Liver (tissue), 3 donors: ENCODE measurements around the gene ASIC2.

Experiments
- ATF3 ChIP-seq: IDR thresholded peaks from 2 replicates; pipeline ENCODE4 v1.6.1; 2016; ENCODE audit warnings: antibody characterized with exemption
- CTCF ChIP-seq: fragments of 150-350 bp; IDR thresholded peaks from 2 replicates; pipeline ENCODE4 v1.5.1; 2017; ENCODE audit warnings: improper control_type of control experiment, low read depth, low read length; ENCODE audit not compliant: missing input control
- FOXA1 ChIP-seq: IDR thresholded peaks from 2 replicates; pipeline ENCODE4 v1.6.1; 2016; ENCODE audit warnings: antibody characterized with exemption
- GABPA ChIP-seq, 2 donors: IDR thresholded peaks in 1 of 2; conservative IDR thresholded peaks in 1 of 2; 2 replicates each; pipeline ENCODE4 v1.6.1; 2016; ENCODE audit warnings: antibody characterized with exemption in 2 of 2, mild to moderate bottlenecking in 1 of 2, moderate library complexity in 1 of 2
- JUND ChIP-seq, 2 donors: IDR thresholded peaks; 2 replicates each; pipeline ENCODE4 v1.6.1; 2016; ENCODE audit warnings: antibody characterized with exemption in 2 of 2
- MAX ChIP-seq: IDR thresholded peaks from 2 replicates; pipeline ENCODE4 v1.6.1; 2016; ENCODE audit warnings: antibody characterized with exemption
- RAD21 ChIP-seq, 2 donors: IDR thresholded peaks; 2 replicates each; pipeline ENCODE4 v1.6.1; 2016; ENCODE audit warnings: antibody characterized with exemption in 2 of 2, mild to moderate bottlenecking in 2 of 2
- REST ChIP-seq: IDR thresholded peaks from 2 replicates; pipeline ENCODE4 v1.6.1; 2016; ENCODE audit warnings: antibody characterized with exemption, mild to moderate bottlenecking
- YY1 ChIP-seq: IDR thresholded peaks from 2 replicates; pipeline ENCODE4 v1.6.1; 2016; ENCODE audit warnings: antibody characterized with exemption, mild to moderate bottlenecking
- ZBTB33 ChIP-seq: IDR thresholded peaks from 2 replicates; pipeline ENCODE4 v1.6.1; 2016; ENCODE audit warnings: antibody characterized with exemption
- donor health status: healthy.
- donor health status: healthy.

GRCh38 chr17:33262266-33263123 is 30.6 kb downstream of the ASIC2 start:
- TF ChIP-seq MAX (no peak), CTCF (no peak), JUND (IDR thresholded peaks at IDR 0.05) (no peak), GABPA (IDR thresholded peaks at IDR 0.05 in 1 of 2, conservative IDR thresholded peaks at IDR 0.05 in 1 of 2) (no peak), YY1 (no peak), REST (no peak), RAD21 (IDR thresholded peaks at IDR 0.05) (no peak), ATF3 (no peak), FOXA1 (no peak), ZBTB33 (no peak)
